Fibroblast of skin of right quadriceps (primary cell): ENCODE measurements around the gene PSMB4.

Experiments used
- DNase-seq: peaks from one replicate; pipeline ENCODE4 v3.0.0-alpha.2; 2013

PSMB4 gene

DNA sequence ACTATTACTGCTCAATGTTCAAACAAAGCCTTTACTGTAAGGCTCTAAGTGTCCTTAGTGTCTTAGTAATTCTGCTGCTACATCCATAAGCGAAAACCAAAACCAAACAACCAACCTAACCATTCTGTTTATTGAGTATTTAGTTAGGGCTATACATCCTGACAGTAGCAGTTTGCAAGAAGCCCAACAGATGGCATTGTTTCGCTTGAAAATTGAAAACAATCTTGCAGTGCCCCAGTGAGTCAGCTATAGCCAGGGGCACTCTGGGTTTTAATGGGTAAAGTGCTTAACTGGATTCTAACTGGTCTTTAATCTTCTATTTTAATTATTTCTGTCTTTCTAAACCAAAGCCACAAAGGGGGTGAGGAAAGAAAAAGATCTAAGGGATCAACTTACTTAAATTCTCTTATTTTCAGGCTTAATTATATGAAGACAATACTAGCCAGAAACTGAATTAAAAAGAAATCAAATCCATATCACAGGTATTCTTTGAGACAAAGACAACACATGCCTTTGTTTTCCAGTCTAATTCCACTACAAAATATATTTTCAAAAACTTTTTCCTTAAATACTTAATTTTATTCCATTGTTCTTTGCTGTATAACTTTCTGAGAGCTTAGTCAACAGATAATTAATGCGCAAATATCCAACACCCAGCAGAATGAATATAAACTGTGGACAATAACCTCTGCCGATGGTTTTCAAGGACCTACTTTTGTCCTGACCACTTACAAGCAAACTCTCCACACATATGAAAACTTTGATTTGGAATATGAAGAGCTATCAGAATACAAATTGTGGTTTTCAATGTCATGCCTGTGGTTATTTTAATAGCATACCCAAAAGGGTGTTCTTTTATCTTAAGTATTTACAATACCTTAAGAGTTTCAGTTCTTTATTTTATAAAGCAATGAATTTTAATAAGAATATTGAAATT, 44.7 kb downstream of the PSMB4 start:
- peak; percentile 76 for DNase-seq

DNA sequence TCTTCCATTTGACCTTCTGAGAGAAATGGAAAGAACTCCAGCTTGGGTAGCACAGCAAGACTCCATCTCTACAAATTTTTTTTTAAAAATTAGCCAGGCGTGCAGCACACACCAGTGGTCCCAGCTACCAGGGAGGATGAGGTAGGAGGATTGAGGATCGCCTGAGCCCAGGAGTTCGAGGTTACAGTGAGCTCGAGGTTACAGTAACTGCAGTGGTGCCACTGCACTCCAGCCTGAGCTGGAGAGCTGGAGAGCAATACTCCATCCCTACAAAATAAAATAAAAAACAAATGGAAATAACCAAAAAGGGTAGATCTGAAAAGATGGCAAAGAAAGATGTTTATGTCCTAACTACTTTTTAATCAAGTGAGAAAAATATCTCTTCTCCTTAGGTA, 45.4 kb downstream of the PSMB4 start:
- no peak for DNase-seq

DNA sequence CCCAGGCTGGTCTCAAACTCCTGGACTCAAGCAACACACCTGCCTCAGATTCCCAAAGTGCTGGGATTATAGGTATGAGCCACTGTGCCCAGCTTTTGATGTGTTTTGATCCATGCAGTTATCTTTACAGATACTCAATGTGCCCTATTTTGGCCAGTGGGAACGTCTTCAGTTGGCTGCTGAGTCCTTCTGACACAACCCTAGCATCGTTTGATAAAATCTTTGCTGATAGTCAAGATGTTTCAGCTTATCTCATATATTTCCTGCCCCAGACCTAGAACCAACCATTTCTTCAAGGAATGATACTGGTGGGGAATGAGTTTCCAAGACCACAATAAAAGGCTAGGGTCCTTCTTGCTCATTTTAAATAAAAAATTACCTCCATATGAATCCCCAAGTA, 48.3 kb downstream of the PSMB4 start:
- DNase-seq = no peak
